AG04449 (cell line): Measurements from ENCODE around the gene CD93.

Source experiments
- CTCF ChIA-PET: fragments of 350-600 bp; formaldehyde crosslinking; extraction: SDS; loops from one replicate; lab custom pipeline; 2021; ENCODE audit warnings: antibody characterized with exemption; lab: Yijun Ruan, JAX
- POLR2A ChIA-PET: fragments of 400-600, 350-600 bp; formaldehyde crosslinking; extraction: SDS; loops from one replicate; lab custom pipeline; 2020; ENCODE audit warnings: antibody characterized with exemption, inconsistent platforms; lab: Yijun Ruan, JAX
- DNase-seq: peaks from one replicate; pipeline ENCODE4 v3.0.0-alpha.2; 2010; ENCODE audit warnings: low read depth, low spot score
- H3K4me3 ChIP-seq: 2 replicates; pipeline ENCODE4 v1.5.1; 2011; ENCODE audit warnings: low read depth, mild to moderate bottlenecking, control low read depth, low read length
- CTCF ChIP-seq: IDR thresholded peaks from one replicate; pipeline ENCODE4 v1.5.1; 2011; ENCODE audit warnings: mild to moderate bottlenecking, moderate library complexity, low read length, control low read depth, inconsistent platforms; ENCODE audit not compliant: insufficient read depth; ENCODE audit errors: missing control alignments

The CD93 gene

GRCh38 chr20:23062632-23063031 is 23.5 kb downstream of the CD93 start:
- CTCF ChIA-PET: interaction anchor here (1.0 to 4.0 kb wide), 8 partner anchors 12 to 371 kb away, joined by 3 to 33 read pairs (median 5); partner anchors contain the start of gene THBD
- POLR2A ChIA-PET: no interaction called here
- H3K4me3 ChIP-seq: no peak overlapping the region
- no peak for DNase-seq
- TF ChIP-seq CTCF: no peak

GRCh38 chr20:23061734-23062561 is 24.2 kb downstream of the CD93 start:
- peak; percentile 71 for TF ChIP-seq CTCF
- ChIA-PET CTCF (interaction anchor here (1.1 to 4.0 kb wide), 6 partner anchors 12 to 370 kb away, joined by 3 to 33 read pairs (median 5); partner anchors contain the start of gene THBD), POLR2A (interaction anchor here (0.6 kb wide), 1 partner anchor 169 kb away, joined by 3 read pairs; no protein-coding TSS in a partner anchor)
- DNase-seq: peak; percentile 12
- H3K4me3 ChIP-seq: no peak overlapping the region

- ChIA-PET CTCF (interaction anchor here (1.6 to 4.0 kb wide), 5 partner anchors 11 to 371 kb away, joined by 4 to 33 read pairs (median 6); partner anchors contain the start of gene THBD), POLR2A (no interaction called here)
- H3K4me3 ChIP-seq: no peak overlapping the region
- no peak for TF ChIP-seq CTCF
- DNase-seq: no peak
Measured at GRCh38 chr20:23061262-23061661, 24.9 kb downstream of the CD93 start.

- no peak for TF ChIP-seq CTCF
- DNase-seq: no peak
- ChIA-PET POLR2A (no interaction called here), CTCF (interaction anchor here (1.0 to 4.0 kb wide), 3 partner anchors 10 to 370 kb away, joined by 3 to 33 read pairs (median 5); partner anchors contain the start of gene THBD)
- H3K4me3 ChIP-seq: no peak overlapping the region
Measured at GRCh38 chr20:23060629-23061028, 25.5 kb downstream of the CD93 start.

- POLR2A ChIA-PET: no interaction called here
- no peak for TF ChIP-seq CTCF
- no peak overlapping the region for H3K4me3 ChIP-seq
- no peak for DNase-seq
- CTCF ChIA-PET: interaction anchor here (1.0 to 4.0 kb wide), 3 partner anchors 9 to 370 kb away, joined by 3 to 33 read pairs (median 5); partner anchors contain the start of gene THBD
Measured at GRCh38 chr20:23059846-23060245, 26.3 kb downstream of the CD93 start.

GRCh38 chr20:23059001-23059400 is 27.1 kb downstream of the CD93 start:
- no peak overlapping the region for H3K4me3 ChIP-seq
- POLR2A ChIA-PET: no interaction called here
- TF ChIP-seq CTCF: no peak
- CTCF ChIA-PET: interaction anchor here (4.0 kb wide), 1 partner anchor 9 kb away, joined by 33 read pairs; the partner anchor contains the start of gene THBD
- DNase-seq: no peak
